ENCODE results near the gene RIPPLY2. TPM values are rescaled to one million over a fixed set of nuclear protein-coding genes. Genes with fewer than 3 reads are reported as not detected.

Gene RIPPLY2
- total RNA-seq, 2 experiments from 2014 or later = not detected

GRCh38 chr6:83847179-83847578 is 6.0 kb upstream of the RIPPLY2 start:
- Mint-ChIP-seq H3K4me1 (no peaks in the 10 kb centered on the region), H3K9me3 (ENCODE audit: low read depth) (no peaks in the 10 kb centered on the region), H3K27ac (no peak overlapping the region), H3K27me3 (peaks cover 46% of the 10 kb centered on the region), H3K4me3 (no peak overlapping the region), H3K36me3 (no peaks in the 10 kb centered on the region)
- CTCF ChIA-PET = no interaction called here
- ATAC-seq = no peak
- no peak for DNase-seq

- Mint-ChIP-seq H3K27me3 (peaks cover 58% of the 10 kb centered on the region), H3K4me1 (peaks cover 13% of the 10 kb centered on the region), H3K4me3 (no peak overlapping the region), H3K9me3 (ENCODE audit: low read depth) (no peaks in the 10 kb centered on the region), H3K27ac (no peak overlapping the region), H3K36me3 (peaks cover under 1% of the 10 kb centered on the region)
- ATAC-seq (no peak), DNase-seq (no peak)
- CTCF ChIA-PET = no interaction called here
Measured at GRCh38 chr6:83849127-83849526, 4.0 kb upstream of the RIPPLY2 start.

DNA sequence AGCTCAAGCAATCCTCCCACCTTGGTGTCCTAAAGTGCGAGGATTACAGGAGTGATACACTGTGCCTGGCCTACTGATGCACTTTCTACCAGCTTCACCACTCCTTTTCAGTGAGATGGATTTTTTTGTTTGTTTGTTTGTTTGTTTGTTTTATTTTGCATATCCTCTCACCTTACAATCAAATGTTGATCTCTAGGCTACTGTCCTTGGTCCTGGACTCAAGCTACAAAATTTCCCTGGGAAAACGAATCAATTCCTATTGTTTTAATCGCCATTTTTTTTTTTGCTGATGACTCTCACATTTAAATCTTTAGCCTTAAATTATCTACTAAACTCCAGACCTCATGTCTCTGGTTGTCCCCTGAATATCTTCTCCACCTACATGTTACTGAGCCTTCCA is 3.5 kb upstream of the RIPPLY2 start:
- no peak for ATAC-seq
- Mint-ChIP-seq H3K27ac (no peak overlapping the region), H3K36me3 (peaks cover 2% of the 10 kb centered on the region), H3K27me3 (peaks cover 63% of the 10 kb centered on the region), H3K9me3 (ENCODE audit: low read depth) (no peaks in the 10 kb centered on the region), H3K4me1 (peaks cover 16% of the 10 kb centered on the region), H3K4me3 (no peak overlapping the region)
- CTCF ChIA-PET = no interaction called here
- no peak for DNase-seq

DNA sequence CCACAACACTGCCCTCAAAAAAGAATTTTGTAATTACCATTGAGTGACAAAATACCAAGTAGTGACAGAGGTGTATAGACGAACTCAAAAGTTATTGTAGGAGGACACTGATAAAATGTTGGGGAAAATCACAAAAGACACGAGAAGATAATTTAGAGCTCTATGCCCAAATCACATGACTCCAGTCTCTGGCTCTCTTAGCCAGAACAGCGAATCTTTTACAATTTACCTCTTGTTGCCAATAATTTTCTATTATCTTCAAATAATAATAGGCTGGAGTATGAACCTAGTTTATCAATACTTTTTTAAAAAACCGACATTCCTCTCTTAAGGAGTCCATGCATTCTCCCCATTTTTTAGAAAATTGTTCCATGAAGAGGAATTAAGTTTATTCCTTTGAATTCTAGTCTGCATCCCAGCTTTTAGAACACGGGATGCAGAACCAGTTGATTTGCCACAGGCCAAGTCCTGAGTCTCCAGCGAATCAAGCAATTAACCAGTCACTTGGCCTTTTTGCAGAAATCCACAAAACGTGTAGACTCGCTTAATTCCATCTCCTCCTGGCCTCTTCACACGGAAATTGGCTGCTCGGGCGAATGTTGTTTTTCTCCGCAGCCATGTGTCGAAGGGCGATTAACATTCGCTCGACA is 507 bp upstream of the RIPPLY2 start:
- no peak overlapping the region for H3K27ac Mint-ChIP-seq
- peaks cover 16% of the 10 kb centered on the region for H3K4me1 Mint-ChIP-seq
- H3K9me3 Mint-ChIP-seq (ENCODE audit: low read depth) = no peaks in the 10 kb centered on the region
- peaks cover 72% of the 10 kb centered on the region for H3K27me3 Mint-ChIP-seq
- CTCF ChIA-PET = no interaction called here
- peak overlapping the region; percentile 15 for H3K4me3 Mint-ChIP-seq
- ATAC-seq (no peak), DNase-seq (no peak)
- H3K36me3 Mint-ChIP-seq = peaks cover 2% of the 10 kb centered on the region

GRCh38 chr6:83854001-83854501 is 891 bp downstream of the RIPPLY2 start:
- ATAC-seq (no peak), DNase-seq (no peak)
- H3K27ac Mint-ChIP-seq = no peak overlapping the region
- peaks cover 20% of the 10 kb centered on the region for H3K4me1 Mint-ChIP-seq
- H3K27me3 Mint-ChIP-seq = peaks cover 65% of the 10 kb centered on the region
- CTCF ChIA-PET = no interaction called here
- no peaks in the 10 kb centered on the region for H3K9me3 Mint-ChIP-seq (ENCODE audit: low read depth)
- peaks cover 2% of the 10 kb centered on the region for H3K36me3 Mint-ChIP-seq
- H3K4me3 Mint-ChIP-seq = peak overlapping the region; percentile 9

- ATAC-seq = no peak
- peaks cover 2% of the 10 kb centered on the region for H3K36me3 Mint-ChIP-seq
- H3K27ac Mint-ChIP-seq = no peak overlapping the region
- CTCF ChIA-PET = no interaction called here
- H3K4me3 Mint-ChIP-seq = no peak overlapping the region
- no peaks in the 10 kb centered on the region for H3K9me3 Mint-ChIP-seq (ENCODE audit: low read depth)
- H3K4me1 Mint-ChIP-seq = peaks cover 23% of the 10 kb centered on the region
- peaks cover 63% of the 10 kb centered on the region for H3K27me3 Mint-ChIP-seq
- no peak for DNase-seq
Measured at GRCh38 chr6:83854766-83855165, 1.6 kb downstream of the RIPPLY2 start.

DNA sequence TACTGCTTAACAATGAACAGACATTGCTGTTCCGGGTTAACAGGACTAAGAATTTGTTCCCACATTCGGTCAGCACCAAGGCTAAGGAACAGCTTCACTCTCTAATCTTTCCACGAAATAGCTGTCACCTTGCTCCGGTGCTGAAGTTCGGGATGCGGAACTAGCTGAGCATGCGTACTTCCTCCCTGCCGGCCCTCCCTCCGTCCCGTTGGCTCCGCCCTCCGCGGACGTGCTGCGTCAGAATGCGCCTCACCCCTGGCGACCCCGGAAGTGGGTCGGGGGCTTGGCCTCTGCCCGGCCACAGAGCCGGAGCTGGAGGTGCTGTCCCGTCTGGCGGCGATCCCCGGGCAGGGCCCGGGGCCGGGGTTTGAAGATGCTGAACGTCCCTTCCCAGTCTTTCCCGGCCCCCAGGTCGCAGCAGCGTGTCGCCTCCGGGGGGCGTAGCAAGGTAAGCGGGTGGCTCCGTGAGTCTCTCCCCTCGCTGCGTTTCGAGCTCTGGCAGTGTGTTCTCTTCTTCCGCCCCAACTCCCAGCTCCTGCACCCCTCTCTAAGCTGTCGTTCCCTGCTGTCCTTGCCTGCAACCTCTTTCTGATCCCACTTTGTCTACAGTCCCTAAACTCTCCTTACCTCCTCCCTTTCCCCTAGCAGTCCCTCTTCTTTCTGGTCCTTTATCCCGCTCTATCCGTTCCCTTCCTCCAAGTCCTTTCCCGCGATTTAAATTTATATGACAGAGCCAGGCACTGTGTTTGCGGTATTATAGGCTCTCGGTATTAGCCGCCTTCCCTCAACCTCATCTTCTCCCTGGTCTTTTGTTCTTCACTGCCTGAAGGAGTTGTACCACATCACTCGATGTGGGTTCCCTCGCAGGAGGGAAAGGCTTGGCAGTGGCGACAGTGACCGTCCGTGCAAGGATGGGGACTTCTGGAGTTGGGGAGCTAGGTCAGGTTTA is 6.5 kb downstream of the RIPPLY2 start, which contains the start of gene CYB5R4:
CYB5R4 (plus strand) TSS at position 280 of the 949 bp plus-strand sequence; CDS start at position 374, 94 bp downstream.
- no peaks in the 10 kb centered on the region for H3K9me3 Mint-ChIP-seq (ENCODE audit: low read depth)
- H3K27ac Mint-ChIP-seq = peak within 1 kb of the TSS; percentile 90
- peak; percentile 98 for ATAC-seq
- H3K36me3 Mint-ChIP-seq = peaks cover 9% of the 10 kb centered on the region
- peaks cover 26% of the 10 kb centered on the region for H3K4me1 Mint-ChIP-seq
- peak; percentile 97 for DNase-seq
- CTCF ChIA-PET = interaction anchor here (0.5 to 1.9 kb wide), 9 partner anchors 9 to 794 kb away, joined by 3 to 10 read pairs (median 4); partner anchors contain the start of genes CEP162 and UBE3D
- H3K27me3 Mint-ChIP-seq = peaks cover 19% of the 10 kb centered on the region
- H3K4me3 Mint-ChIP-seq = peak within 1 kb of the TSS; percentile 100

GRCh38 chr6:83860359-83860755 is 7.2 kb downstream of the RIPPLY2 start:
- H3K27ac Mint-ChIP-seq = peak overlapping the region; percentile 90
- ATAC-seq (no peak), DNase-seq (no peak)
- H3K27me3 Mint-ChIP-seq = peaks cover 12% of the 10 kb centered on the region
- peak overlapping the region; percentile 100 for H3K4me3 Mint-ChIP-seq
- CTCF ChIA-PET = interaction anchor here (0.6 to 1.9 kb wide), 7 partner anchors 8 to 795 kb away, joined by 3 to 5 read pairs (median 4); partner anchors contain the start of genes CEP162 and UBE3D
- peaks cover 16% of the 10 kb centered on the region for H3K36me3 Mint-ChIP-seq
- H3K9me3 Mint-ChIP-seq (ENCODE audit: low read depth) = no peaks in the 10 kb centered on the region
- peaks cover 26% of the 10 kb centered on the region for H3K4me1 Mint-ChIP-seq

DNA sequence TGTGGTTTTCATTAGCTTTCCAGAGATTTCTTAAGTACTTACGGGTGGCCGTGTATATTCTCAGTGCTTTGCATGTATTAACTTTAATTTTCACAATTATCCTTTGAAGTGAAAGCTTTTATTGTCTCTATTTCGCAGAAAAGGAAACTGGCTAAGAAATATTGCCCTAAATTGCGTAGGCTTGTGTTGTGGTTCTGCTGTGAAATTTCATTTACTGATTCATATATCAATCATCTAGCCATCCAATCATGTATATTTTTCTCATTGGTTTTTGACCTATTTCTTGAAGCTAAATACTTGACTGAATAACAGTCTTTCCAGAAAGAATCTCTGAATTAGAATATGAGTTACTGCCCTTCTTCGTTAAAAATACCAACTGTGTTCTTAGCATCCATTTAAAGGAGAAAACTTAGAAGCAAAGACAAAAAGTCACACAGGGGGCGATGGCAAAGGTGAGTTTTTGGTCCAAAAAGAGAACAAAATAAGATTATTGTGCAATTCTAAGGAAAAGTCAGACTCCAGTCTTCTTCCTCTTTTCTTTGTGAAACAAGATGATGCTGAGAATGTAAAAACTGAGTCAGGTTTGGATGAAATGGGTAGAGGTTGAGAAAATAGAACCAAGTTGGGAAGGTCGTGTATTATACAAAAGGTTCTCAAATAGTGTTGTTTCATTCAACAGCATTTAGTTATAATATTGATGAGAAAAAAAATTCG is 7.8 kb downstream of the RIPPLY2 start:
- peaks cover 26% of the 10 kb centered on the region for H3K4me1 Mint-ChIP-seq
- no peaks in the 10 kb centered on the region for H3K9me3 Mint-ChIP-seq (ENCODE audit: low read depth)
- peak overlapping the region; percentile 100 for H3K4me3 Mint-ChIP-seq
- DNase-seq = no peak
- no peak for ATAC-seq
- CTCF ChIA-PET = interaction anchor here (1.4 to 1.9 kb wide), 3 partner anchors 7 to 367 kb away, joined by 3 to 5 read pairs (median 4); partner anchors contain the start of gene CEP162
- peaks cover 8% of the 10 kb centered on the region for H3K27me3 Mint-ChIP-seq
- peaks cover 22% of the 10 kb centered on the region for H3K36me3 Mint-ChIP-seq
- H3K27ac Mint-ChIP-seq = peak overlapping the region; percentile 90

DNA sequence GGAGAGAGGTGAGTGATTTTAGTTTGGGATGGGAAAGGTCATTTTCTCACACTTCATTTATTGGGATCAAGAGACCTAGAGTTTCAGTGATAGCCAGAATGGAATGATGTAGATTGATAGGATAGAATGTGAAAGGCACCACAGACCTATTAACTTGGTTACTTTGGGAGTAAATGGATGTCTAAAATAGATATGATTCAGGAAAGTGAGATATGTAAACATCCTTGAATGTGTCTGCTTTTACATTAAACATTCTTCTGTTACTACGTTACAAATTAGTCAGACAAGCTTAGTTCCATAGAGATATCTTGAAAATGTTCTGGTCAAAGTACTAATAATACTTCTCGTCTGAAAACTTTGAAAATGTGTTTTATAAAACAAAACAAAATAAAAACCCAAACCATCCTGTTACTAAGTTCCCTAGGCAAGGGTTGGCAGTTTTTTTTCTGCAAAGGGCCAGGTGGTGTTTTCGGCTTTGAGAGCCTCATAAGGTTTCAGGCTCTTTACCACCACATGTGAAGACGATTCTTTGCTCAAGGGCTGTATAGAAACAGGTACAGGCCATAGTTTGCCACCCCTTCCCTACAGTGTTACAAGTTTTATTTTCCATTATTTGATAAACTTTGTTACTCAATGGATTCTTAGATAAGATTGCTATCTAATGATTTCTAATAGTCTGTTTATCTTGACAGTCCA is 9.8 kb downstream of the RIPPLY2 start:
- CTCF ChIA-PET = no interaction called here
- ATAC-seq = no peak
- peaks cover 10% of the 10 kb centered on the region for H3K9me3 Mint-ChIP-seq (ENCODE audit: low read depth)

DNA sequence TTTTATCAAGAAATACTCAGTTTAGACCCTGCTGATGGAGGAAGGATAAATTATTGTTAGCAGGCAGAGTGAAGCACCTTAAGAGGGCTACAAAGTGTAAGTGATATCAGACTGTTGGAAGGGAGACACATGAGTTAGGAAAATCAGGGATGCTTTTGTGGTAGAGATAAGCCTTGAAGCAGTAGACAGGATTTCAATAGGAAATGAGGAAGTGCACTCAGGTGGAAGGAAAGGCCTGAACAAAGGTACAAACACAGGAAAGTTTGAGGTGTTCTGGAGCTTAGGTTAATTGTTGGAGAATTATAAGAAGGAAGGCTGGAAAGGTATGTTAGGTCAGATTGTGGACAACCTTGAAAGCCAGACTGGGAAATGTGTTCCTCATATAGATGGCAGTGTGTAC is 13.9 kb downstream of the RIPPLY2 start:
- H3K9me3 Mint-ChIP-seq (ENCODE audit: low read depth) = peaks cover 10% of the 10 kb centered on the region
- H3K27ac Mint-ChIP-seq = no peak overlapping the region
- no peak for DNase-seq
- peaks cover 61% of the 10 kb centered on the region for H3K36me3 Mint-ChIP-seq
- H3K4me1 Mint-ChIP-seq = peaks cover 6% of the 10 kb centered on the region
- CTCF ChIA-PET = no interaction called here
- H3K4me3 Mint-ChIP-seq = no peak overlapping the region
- H3K27me3 Mint-ChIP-seq = no peaks in the 10 kb centered on the region
- ATAC-seq = no peak

More for the DNA sequence above, 9.8 kb downstream of the RIPPLY2 start:
- H3K27me3 Mint-ChIP-seq = peaks cover 2% of the 10 kb centered on the region
- peaks cover 26% of the 10 kb centered on the region for H3K4me1 Mint-ChIP-seq
- no peak overlapping the region for H3K4me3 Mint-ChIP-seq
- H3K36me3 Mint-ChIP-seq = peaks cover 40% of the 10 kb centered on the region
- no peak overlapping the region for H3K27ac Mint-ChIP-seq
- no peak for DNase-seq

DNA sequence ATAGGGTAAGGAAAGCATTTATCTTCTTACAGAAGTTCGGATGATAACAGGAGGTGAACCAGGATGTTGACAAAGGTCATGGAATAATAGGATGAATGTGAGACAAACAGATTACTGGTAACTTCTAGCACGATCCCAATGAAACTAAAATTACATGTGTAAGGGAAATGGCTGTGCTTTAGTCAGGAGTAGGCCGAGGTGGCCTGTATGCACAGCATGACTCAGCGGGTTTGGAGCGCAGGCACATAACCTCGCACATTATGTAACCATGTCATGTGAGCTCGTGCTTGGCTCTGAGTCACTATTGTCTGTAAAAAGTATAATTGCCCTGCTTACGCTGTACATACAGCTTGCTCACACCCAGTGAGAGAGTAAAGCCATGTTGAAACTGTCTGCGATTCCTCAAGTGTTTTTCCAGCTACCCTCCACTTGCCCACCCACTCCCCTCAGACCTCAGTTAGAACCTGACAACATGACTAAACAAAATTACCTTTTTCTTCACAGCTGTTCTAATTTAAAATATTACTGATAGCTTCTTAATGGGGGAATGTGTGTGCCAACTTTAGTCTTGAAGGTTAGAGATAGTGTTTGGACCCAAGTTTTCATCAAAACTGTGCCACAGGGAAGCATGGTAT is 14.5 kb downstream of the RIPPLY2 start:
- Mint-ChIP-seq H3K27me3 (no peaks in the 10 kb centered on the region), H3K4me3 (no peak overlapping the region), H3K4me1 (peaks cover 2% of the 10 kb centered on the region), H3K9me3 (ENCODE audit: low read depth) (peaks cover 10% of the 10 kb centered on the region), H3K27ac (no peak overlapping the region), H3K36me3 (peaks cover 57% of the 10 kb centered on the region)
- no peak for ATAC-seq
- CTCF ChIA-PET = interaction anchor here (1.5 kb wide), 1 partner anchor 8 kb away, joined by 4 read pairs; the partner anchor contains the start of gene CYB5R4
- DNase-seq = no peak
